WTC11 (cell line): Measurements from ENCODE around the gene LEUTX. TPM values are rescaled to one million over a fixed set of nuclear protein-coding genes. Genes with fewer than 3 reads are reported as not detected.

ENCODE experiments used
- ATAC-seq: fragments of 200-7000 bp; cut with Tn5 transposase; 2 replicates; pipeline ENCODE4 v1.10.0; 2021; ENCODE audit warnings: mild to moderate bottlenecking, moderate library complexity
- CTCF ChIA-PET: fragments of 300-600 bp; sonication (Branson Sonifier 250); formaldehyde crosslinking; loops from one replicate; lab custom pipeline; 2021; ENCODE audit warnings: antibody characterized with exemption; lab: Charles Lee
- POLR2A ChIA-PET: fragments of 350-600 bp; sonication (Branson Sonifier 250); formaldehyde crosslinking; loops from one replicate; lab custom pipeline; 2021; ENCODE audit warnings: antibody characterized with exemption; lab: Charles Lee
- DNase-seq: peaks from one replicate; pipeline ENCODE4 v3.0.0; 2021; ENCODE audit warnings: low spot score
- H3K27ac Mint-ChIP-seq: 2 replicates; pipeline ENCODE4 v1.8.0; 2021; ENCODE audit warnings: mixed read lengths
- H3K27me3 Mint-ChIP-seq: 2 replicates; pipeline ENCODE4 v1.8.0; 2021; ENCODE audit warnings: low read depth, mild to moderate bottlenecking, moderate library complexity, mixed read lengths
- H3K36me3 Mint-ChIP-seq: 2 replicates; pipeline ENCODE4 v1.8.0; 2021; ENCODE audit warnings: mixed read lengths
- H3K4me1 Mint-ChIP-seq: 2 replicates; pipeline ENCODE4 v1.8.0; 2022; ENCODE audit warnings: mixed read lengths
- H3K4me3 Mint-ChIP-seq: 2 replicates; pipeline ENCODE4 v1.8.0; 2021; ENCODE audit warnings: mild to moderate bottlenecking, moderate library complexity, mixed read lengths
- H3K9me3 Mint-ChIP-seq: 2 replicates; pipeline ENCODE4 v1.8.0; 2021; ENCODE audit warnings: mixed read lengths
- ESRRA ChIP-seq: sonication (generic); formaldehyde crosslinking; IDR thresholded peaks from 2 replicates; pipeline ENCODE4 v1.8.1; 2022; ENCODE audit warnings: mild to moderate bottlenecking, missing genetic modification reagents, borderline replicate concordance
- FOXJ3 ChIP-seq: sonication (generic); formaldehyde crosslinking; IDR thresholded peaks from 2 replicates; pipeline ENCODE4 v1.9.0; 2021; ENCODE audit warnings: missing genetic modification reagents, mild to moderate bottlenecking, borderline replicate concordance
- HMGA2 ChIP-seq: fragments of 250-450 bp; sonication (Bioruptor Pico); IDR thresholded peaks from 2 replicates; pipeline ENCODE4 v1.4.0; 2021; ENCODE audit warnings: mild to moderate bottlenecking, moderate library complexity
- KAT7 ChIP-seq: sonication (generic); formaldehyde crosslinking; IDR thresholded peaks from 2 replicates; pipeline ENCODE4 v1.8.1; 2023; ENCODE audit warnings: missing genetic modification reagents, mild to moderate bottlenecking, borderline replicate concordance
- NFE2L1 ChIP-seq: sonication (generic); formaldehyde crosslinking; IDR thresholded peaks from 2 replicates; pipeline ENCODE4 v1.8.1; 2023; ENCODE audit warnings: missing genetic modification reagents
- NR1H2 ChIP-seq: sonication (generic); formaldehyde crosslinking; IDR thresholded peaks from 2 replicates; pipeline ENCODE4 v1.9.0; 2021; ENCODE audit warnings: mild to moderate bottlenecking, moderate library complexity, missing genetic modification reagents
- NR2C2 ChIP-seq: sonication (generic); formaldehyde crosslinking; IDR thresholded peaks from 2 replicates; pipeline ENCODE4 v1.8.0; 2022; ENCODE audit warnings: mild to moderate bottlenecking, missing genetic modification reagents
- OVOL2 ChIP-seq: fragments of 250-450 bp; sonication (Bioruptor Pico); IDR thresholded peaks from 2 replicates; pipeline ENCODE4 v1.9.0; 2021; ENCODE audit warnings: mild to moderate bottlenecking, borderline replicate concordance
- RORB ChIP-seq: fragments of 250-450 bp; sonication (Bioruptor Pico); IDR thresholded peaks from 2 replicates; pipeline ENCODE4 v1.9.0; 2021; ENCODE audit warnings: mild to moderate bottlenecking
- SOX15 ChIP-seq: fragments of 250-450 bp; sonication (Bioruptor Pico); IDR thresholded peaks from 2 replicates; pipeline ENCODE4 v1.9.0; 2021; ENCODE audit warnings: mild to moderate bottlenecking
- ZNF423 ChIP-seq: fragments of 250-450 bp; sonication (Bioruptor Pico); IDR thresholded peaks from 2 replicates; pipeline ENCODE4 v2.1.2; 2022; ENCODE audit warnings: mild to moderate bottlenecking, moderate library complexity
- total RNA-seq: library from RNA; stranded (reverse); gene quantifications from 3 replicates; pipeline ENCODE4 v1.2.3, GENCODE V29; 2021
- TF ChIP-seq, protein P1 (sequence below): sonication (generic); formaldehyde crosslinking; IDR thresholded peaks from 2 replicates; pipeline ENCODE4 v1.8.1; 2022; ENCODE audit warnings: low read depth, missing genetic modification reagents, borderline replicate concordance
- TF ChIP-seq, protein P2 (sequence below): sonication (generic); formaldehyde crosslinking; IDR thresholded peaks from 2 replicates; pipeline ENCODE4 v1.8.1; 2023; ENCODE audit warnings: mild to moderate bottlenecking, missing genetic modification reagents, borderline replicate concordance
- TF ChIP-seq, protein P3 (sequence below): sonication (generic); formaldehyde crosslinking; IDR thresholded peaks from 2 replicates; pipeline ENCODE4 v1.8.1; 2023; ENCODE audit warnings: mild to moderate bottlenecking, moderate library complexity, missing genetic modification reagents
- TF ChIP-seq, protein P4 (sequence below): sonication (generic); formaldehyde crosslinking; IDR thresholded peaks from 2 replicates; pipeline ENCODE4 v1.8.0; 2022; ENCODE audit warnings: mild to moderate bottlenecking, missing genetic modification reagents
- TF ChIP-seq, protein P5 (sequence below): sonication (generic); formaldehyde crosslinking; IDR thresholded peaks from 2 replicates; pipeline ENCODE4 v1.8.1; 2022; ENCODE audit warnings: mild to moderate bottlenecking, missing genetic modification reagents, moderate library complexity, borderline replicate concordance
- TF ChIP-seq, protein P6 (sequence below): sonication (generic); formaldehyde crosslinking; conservative IDR thresholded peaks from 2 replicates; pipeline ENCODE4 v1.8.1; 2022; ENCODE audit warnings: mild to moderate bottlenecking, missing genetic modification reagents
- TF ChIP-seq, protein P7 (sequence below): fragments of 200-600 bp; IDR thresholded peaks from 2 replicates; pipeline ENCODE4 v1.8.0; 2022; ENCODE audit warnings: antibody characterized with exemption
- TF ChIP-seq, protein P8 (sequence below): fragments of 250-450 bp; sonication (Bioruptor Pico); IDR thresholded peaks from 2 replicates; pipeline ENCODE4 v1.8.0; 2021; ENCODE audit warnings: mild to moderate bottlenecking

LEUTX gene
- total RNA-seq, 1 experiment from 2014 or later: not detected

DNA sequence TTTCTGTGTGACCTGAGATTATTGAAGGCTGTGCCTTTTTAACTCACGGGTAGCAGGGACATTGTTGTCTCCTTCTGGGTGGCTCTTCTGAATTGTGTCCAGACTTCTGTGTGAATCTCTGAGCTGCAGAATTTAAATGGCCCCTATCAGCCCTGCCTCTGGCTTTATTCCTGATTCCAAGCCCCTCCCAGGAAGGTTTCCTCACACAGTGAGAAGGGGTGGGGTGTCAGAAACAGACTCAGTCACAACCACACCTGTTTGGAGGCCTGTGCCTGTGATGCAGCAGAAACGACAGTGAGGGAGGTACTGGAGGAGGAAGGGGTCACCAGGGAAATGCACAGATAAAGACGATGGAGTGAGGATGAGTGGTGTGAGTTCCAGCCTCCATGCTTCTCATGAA is 40.8 kb upstream of the LEUTX start, which contains the start of gene CLC:
TSS of gene CLC (minus strand) at position 139 of the 400 bp plus-strand sequence. CDS start at position 62, 77 bp downstream.
- Mint-ChIP-seq H3K27me3 (peaks cover 33% of the 10 kb centered on the region), H3K4me1 (no peaks in the 10 kb centered on the region; the same call in 1 of the 2 replicates), H3K4me3 (no peak within 1 kb of the TSS), H3K9me3 (peaks cover 4% of the 10 kb centered on the region; the same call in 1 of the 2 replicates), H3K36me3 (no peaks in the 10 kb centered on the region), H3K27ac (no peak within 1 kb of the TSS)
- DNase-seq: no peak
- no peak for TF ChIP-seq FOXJ3 (CRISPR knock-in tag)
- TF ChIP-seq SOX15: no peak
- TF ChIP-seq KAT7 (CRISPR knock-in tag): no peak
- TF ChIP-seq, protein P1, sequence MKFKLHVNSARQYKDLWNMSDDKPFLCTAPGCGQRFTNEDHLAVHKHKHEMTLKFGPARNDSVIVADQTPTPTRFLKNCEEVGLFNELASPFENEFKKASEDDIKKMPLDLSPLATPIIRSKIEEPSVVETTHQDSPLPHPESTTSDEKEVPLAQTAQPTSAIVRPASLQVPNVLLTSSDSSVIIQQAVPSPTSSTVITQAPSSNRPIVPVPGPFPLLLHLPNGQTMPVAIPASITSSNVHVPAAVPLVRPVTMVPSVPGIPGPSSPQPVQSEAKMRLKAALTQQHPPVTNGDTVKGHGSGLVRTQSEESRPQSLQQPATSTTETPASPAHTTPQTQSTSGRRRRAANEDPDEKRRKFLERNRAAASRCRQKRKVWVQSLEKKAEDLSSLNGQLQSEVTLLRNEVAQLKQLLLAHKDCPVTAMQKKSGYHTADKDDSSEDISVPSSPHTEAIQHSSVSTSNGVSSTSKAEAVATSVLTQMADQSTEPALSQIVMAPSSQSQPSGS (CRISPR knock-in tag): no peak
- no peak for TF ChIP-seq NR1H2 (CRISPR knock-in tag)
- TF ChIP-seq, protein P2, sequence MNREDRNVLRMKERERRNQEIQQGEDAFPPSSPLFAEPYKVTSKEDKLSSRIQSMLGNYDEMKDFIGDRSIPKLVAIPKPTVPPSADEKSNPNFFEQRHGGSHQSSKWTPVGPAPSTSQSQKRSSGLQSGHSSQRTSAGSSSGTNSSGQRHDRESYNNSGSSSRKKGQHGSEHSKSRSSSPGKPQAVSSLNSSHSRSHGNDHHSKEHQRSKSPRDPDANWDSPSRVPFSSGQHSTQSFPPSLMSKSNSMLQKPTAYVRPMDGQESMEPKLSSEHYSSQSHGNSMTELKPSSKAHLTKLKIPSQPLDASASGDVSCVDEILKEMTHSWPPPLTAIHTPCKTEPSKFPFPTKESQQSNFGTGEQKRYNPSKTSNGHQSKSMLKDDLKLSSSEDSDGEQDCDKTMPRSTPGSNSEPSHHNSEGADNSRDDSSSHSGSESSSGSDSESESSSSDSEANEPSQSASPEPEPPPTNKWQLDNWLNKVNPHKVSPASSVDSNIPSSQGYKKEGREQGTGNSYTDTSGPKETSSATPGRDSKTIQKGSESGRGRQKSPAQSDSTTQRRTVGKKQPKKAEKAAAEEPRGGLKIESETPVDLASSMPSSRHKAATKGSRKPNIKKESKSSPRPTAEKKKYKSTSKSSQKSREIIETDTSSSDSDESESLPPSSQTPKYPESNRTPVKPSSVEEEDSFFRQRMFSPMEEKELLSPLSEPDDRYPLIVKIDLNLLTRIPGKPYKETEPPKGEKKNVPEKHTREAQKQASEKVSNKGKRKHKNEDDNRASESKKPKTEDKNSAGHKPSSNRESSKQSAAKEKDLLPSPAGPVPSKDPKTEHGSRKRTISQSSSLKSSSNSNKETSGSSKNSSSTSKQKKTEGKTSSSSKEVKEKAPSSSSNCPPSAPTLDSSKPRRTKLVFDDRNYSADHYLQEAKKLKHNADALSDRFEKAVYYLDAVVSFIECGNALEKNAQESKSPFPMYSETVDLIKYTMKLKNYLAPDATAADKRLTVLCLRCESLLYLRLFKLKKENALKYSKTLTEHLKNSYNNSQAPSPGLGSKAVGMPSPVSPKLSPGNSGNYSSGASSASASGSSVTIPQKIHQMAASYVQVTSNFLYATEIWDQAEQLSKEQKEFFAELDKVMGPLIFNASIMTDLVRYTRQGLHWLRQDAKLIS: no peak
- no peak for TF ChIP-seq RORB (CRISPR knock-in tag)
- TF ChIP-seq, protein P3, sequence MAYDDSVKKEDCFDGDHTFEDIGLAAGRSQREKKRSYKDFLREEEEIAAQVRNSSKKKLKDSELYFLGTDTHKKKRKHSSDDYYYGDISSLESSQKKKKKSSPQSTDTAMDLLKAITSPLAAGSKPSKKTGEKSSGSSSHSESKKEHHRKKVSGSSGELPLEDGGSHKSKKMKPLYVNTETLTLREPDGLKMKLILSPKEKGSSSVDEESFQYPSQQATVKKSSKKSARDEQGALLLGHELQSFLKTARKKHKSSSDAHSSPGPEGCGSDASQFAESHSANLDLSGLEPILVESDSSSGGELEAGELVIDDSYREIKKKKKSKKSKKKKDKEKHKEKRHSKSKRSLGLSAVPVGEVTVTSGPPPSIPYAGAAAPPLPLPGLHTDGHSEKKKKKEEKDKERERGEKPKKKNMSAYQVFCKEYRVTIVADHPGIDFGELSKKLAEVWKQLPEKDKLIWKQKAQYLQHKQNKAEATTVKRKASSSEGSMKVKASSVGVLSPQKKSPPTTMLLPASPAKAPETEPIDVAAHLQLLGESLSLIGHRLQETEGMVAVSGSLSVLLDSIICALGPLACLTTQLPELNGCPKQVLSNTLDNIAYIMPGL (CRISPR knock-in tag): no peak
- TF ChIP-seq, protein P4, sequence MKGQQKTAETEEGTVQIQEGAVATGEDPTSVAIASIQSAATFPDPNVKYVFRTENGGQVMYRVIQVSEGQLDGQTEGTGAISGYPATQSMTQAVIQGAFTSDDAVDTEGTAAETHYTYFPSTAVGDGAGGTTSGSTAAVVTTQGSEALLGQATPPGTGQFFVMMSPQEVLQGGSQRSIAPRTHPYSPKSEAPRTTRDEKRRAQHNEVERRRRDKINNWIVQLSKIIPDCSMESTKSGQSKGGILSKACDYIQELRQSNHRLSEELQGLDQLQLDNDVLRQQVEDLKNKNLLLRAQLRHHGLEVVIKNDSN (CRISPR knock-in tag): no peak
- ChIA-PET CTCF (no interaction called here), POLR2A (no interaction called here)
- no peak for ATAC-seq

DNA sequence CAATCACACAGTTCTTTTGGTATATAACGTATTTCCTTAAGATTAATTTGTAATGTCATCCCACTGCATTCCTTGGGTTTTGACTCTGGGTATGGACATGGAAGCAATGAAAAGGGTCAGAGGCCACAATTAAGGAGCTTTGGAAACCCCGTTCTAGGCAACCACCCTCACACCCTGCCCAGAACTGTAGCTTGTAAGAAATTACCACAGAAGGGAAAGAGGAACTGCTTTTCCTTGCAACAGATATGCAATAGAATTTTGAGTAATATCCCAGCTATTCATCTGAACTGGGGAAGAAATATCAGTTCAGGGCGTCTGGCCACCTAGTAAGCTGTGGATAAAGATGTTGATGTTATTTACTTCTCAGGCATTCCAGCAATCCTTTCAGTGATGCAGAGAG is 39.8 kb upstream of the LEUTX start:
- H3K36me3 Mint-ChIP-seq: no peaks in the 10 kb centered on the region
- TF ChIP-seq, protein P5, sequence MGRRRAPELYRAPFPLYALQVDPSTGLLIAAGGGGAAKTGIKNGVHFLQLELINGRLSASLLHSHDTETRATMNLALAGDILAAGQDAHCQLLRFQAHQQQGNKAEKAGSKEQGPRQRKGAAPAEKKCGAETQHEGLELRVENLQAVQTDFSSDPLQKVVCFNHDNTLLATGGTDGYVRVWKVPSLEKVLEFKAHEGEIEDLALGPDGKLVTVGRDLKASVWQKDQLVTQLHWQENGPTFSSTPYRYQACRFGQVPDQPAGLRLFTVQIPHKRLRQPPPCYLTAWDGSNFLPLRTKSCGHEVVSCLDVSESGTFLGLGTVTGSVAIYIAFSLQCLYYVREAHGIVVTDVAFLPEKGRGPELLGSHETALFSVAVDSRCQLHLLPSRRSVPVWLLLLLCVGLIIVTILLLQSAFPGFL (CRISPR knock-in tag): no peak
- TF ChIP-seq ESRRA (no peak), KAT7 (CRISPR knock-in tag) (no peak), OVOL2 (CRISPR knock-in tag) (no peak), HMGA2 (CRISPR knock-in tag) (no peak), ZNF423 (no peak), NR2C2 (CRISPR knock-in tag) (no peak), NFE2L1 (no peak)
- TF ChIP-seq, protein P6, sequence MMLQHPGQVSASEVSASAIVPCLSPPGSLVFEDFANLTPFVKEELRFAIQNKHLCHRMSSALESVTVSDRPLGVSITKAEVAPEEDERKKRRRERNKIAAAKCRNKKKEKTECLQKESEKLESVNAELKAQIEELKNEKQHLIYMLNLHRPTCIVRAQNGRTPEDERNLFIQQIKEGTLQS: no peak
- TF ChIP-seq, protein P3 (CRISPR knock-in tag): no peak
- TF ChIP-seq, protein P7, sequence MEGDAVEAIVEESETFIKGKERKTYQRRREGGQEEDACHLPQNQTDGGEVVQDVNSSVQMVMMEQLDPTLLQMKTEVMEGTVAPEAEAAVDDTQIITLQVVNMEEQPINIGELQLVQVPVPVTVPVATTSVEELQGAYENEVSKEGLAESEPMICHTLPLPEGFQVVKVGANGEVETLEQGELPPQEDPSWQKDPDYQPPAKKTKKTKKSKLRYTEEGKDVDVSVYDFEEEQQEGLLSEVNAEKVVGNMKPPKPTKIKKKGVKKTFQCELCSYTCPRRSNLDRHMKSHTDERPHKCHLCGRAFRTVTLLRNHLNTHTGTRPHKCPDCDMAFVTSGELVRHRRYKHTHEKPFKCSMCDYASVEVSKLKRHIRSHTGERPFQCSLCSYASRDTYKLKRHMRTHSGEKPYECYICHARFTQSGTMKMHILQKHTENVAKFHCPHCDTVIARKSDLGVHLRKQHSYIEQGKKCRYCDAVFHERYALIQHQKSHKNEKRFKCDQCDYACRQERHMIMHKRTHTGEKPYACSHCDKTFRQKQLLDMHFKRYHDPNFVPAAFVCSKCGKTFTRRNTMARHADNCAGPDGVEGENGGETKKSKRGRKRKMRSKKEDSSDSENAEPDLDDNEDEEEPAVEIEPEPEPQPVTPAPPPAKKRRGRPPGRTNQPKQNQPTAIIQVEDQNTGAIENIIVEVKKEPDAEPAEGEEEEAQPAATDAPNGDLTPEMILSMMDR: no peak
- TF ChIP-seq, protein P8, sequence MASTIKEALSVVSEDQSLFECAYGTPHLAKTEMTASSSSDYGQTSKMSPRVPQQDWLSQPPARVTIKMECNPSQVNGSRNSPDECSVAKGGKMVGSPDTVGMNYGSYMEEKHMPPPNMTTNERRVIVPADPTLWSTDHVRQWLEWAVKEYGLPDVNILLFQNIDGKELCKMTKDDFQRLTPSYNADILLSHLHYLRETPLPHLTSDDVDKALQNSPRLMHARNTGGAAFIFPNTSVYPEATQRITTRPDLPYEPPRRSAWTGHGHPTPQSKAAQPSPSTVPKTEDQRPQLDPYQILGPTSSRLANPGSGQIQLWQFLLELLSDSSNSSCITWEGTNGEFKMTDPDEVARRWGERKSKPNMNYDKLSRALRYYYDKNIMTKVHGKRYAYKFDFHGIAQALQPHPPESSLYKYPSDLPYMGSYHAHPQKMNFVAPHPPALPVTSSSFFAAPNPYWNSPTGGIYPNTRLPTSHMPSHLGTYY (CRISPR knock-in tag): no peak

More for the DNA sequence above, 39.8 kb upstream of the LEUTX start:
- DNase-seq (no peak), ATAC-seq (no peak)
- ChIA-PET POLR2A (no interaction called here), CTCF (interaction anchor here (1.0 kb wide), 2 partner anchors 8 to 187 kb away, joined by 3 to 4 read pairs; no protein-coding TSS in a partner anchor)
- H3K9me3 Mint-ChIP-seq: no peaks in the 10 kb centered on the region
- no peaks in the 10 kb centered on the region; the same call in 1 of the 2 replicates for H3K4me1 Mint-ChIP-seq
- no peak overlapping the region for H3K27ac Mint-ChIP-seq
- H3K27me3 Mint-ChIP-seq: peaks cover 42% of the 10 kb centered on the region
- H3K4me3 Mint-ChIP-seq: no peak overlapping the region
